Duodenal mucosa (tissue), 2 donors: ENCODE results near the gene SKOR2.

Source experiments
- H3K27ac ChIP-seq: one replicate; pipeline ENCODE4 v1.7.0; 2013; ENCODE audit warnings: low read depth, low read length
- H3K27me3 ChIP-seq, 2 donors: one replicate each; pipeline ENCODE4 v1.7.0; 2013; ENCODE audit warnings: low read length in 2 of 2, control low read depth in 1 of 2; ENCODE audit not compliant: insufficient read depth in 2 of 2, control insufficient read depth in 1 of 2
- H3K36me3 ChIP-seq, 2 donors: one replicate each; pipeline ENCODE4 v1.7.0; 2013; ENCODE audit warnings: low read length in 2 of 2, control low read depth in 1 of 2; ENCODE audit not compliant: insufficient read depth in 2 of 2, control insufficient read depth in 1 of 2
- H3K4me1 ChIP-seq, 2 donors: one replicate each; pipeline ENCODE4 v1.7.0; 2013; ENCODE audit warnings: low read length in 2 of 2, control low read depth in 1 of 2; ENCODE audit not compliant: insufficient read depth in 2 of 2, control insufficient read depth in 1 of 2
- H3K4me3 ChIP-seq, 2 donors: one replicate each; pipeline ENCODE4 v1.7.0; 2013; ENCODE audit warnings: low read length in 2 of 2, low read depth in 1 of 2
- H3K9ac ChIP-seq, 2 donors: one replicate each; pipeline ENCODE4 v1.7.0; 2013; ENCODE audit warnings: low read length in 2 of 2, low read depth in 1 of 2
- H3K9me3 ChIP-seq, 2 donors: one replicate each; pipeline ENCODE4 v1.7.0; 2013; ENCODE audit warnings: low read length in 2 of 2, control low read depth in 1 of 2; ENCODE audit not compliant: control insufficient read depth in 1 of 2

Gene SKOR2

DNA sequence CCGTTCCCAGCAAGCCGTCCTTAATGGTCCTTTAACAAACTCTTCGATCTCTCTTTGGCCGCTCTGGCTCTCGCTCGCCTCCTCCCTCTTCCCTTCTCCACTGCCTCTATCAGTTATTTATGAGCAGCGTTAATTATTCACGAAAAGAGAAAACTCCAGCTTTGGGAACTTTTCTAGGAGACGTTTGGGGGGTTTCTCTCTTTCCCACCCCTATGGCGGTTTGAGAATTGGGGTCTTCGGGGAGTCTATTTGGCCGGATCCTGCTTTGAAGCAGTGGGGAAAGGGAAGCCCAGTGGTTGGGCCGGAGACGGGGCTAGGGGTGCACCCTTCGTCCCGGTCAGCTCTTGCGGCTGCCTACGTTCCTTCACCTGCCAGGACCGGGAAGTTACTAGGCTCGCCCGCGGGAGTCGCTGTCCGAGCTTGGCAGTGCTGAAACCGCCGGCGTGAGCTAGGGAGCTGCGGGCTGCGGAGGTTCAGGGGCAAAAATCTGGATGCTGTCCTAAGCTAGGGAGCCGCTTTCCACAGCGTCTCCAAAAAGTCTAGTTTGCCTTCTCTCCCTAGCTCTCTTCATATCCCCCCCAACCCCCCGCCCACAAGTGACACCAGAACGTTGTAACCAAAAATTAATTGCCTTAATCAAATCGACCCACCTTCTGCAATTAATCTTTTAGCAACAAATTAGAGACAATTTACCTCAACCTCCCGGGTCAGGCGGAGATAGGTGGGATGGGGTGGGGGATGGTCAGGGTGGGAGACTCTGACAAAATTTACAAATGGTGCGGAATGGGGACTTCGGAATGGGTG, 8.9 kb upstream of the SKOR2 start:
- Histone ChIP-seq H3K4me1 (no peaks in the 10 kb centered on the region), H3K9ac (no peak overlapping the region), H3K36me3 (no peaks in the 10 kb centered on the region), H3K9me3 (no peaks in the 10 kb centered on the region), H3K27ac (no peak overlapping the region), H3K4me3 (no peak overlapping the region), H3K27me3 (peaks cover 29 to 54% of the 10 kb centered on the region in 2 donors)

DNA sequence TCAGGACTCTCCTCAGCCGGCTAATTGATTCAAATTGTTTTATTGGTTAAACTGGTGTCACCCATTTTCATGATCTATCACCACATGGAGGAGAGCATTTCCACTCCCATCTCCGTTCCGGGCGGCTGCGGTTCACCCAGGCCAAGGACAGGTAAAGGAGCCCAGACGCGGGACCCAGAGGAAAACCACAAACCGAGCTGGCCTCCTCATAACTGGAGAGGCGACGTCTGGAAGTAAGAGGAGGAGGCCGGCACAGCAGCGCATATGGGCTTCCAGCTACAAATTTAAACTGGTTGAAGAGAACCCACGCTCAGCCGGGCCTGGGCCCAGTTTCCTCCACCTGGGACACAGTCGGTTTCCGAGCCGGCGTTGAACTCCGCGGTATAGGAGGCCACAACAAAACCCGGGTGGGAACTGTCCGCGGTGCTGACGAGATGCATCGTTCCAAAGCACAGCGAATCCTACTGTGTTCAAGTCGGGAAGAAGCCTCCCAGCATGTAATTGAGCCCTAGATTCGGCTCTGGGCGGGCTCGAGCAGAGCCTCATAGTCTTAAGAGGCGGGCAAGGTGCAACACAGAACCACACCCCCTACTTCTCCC, 3.0 kb upstream of the SKOR2 start:
- no peaks in the 10 kb centered on the region for H3K36me3 ChIP-seq
- peaks cover 36 to 67% of the 10 kb centered on the region in 2 donors for H3K27me3 ChIP-seq
- H3K4me3 ChIP-seq = no peak overlapping the region
- H3K4me1 ChIP-seq = no peaks in the 10 kb centered on the region
- no peaks in the 10 kb centered on the region for H3K9me3 ChIP-seq
- H3K27ac ChIP-seq = no peak overlapping the region
- no peak overlapping the region for H3K9ac ChIP-seq

GRCh38 chr18:47253101-47253654, 1.7 kb upstream of the SKOR2 start:
- Histone ChIP-seq H3K36me3 (no peaks in the 10 kb centered on the region), H3K27ac (no peak overlapping the region), H3K9ac (no peak overlapping the region), H3K4me1 (no peaks in the 10 kb centered on the region), H3K4me3 (no peak overlapping the region), H3K27me3 (peaks cover 45 to 72% of the 10 kb centered on the region in 2 donors), H3K9me3 (no peaks in the 10 kb centered on the region)

- Histone ChIP-seq H3K36me3 (no peaks in the 10 kb centered on the region), H3K27me3 (peaks cover 45 to 78% of the 10 kb centered on the region in 2 donors), H3K4me3 (no peak overlapping the region), H3K27ac (no peak overlapping the region), H3K9ac (no peak overlapping the region), H3K4me1 (no peaks in the 10 kb centered on the region), H3K9me3 (no peaks in the 10 kb centered on the region)
Observed at GRCh38 chr18:47250391-47251046, 941 bp downstream of the SKOR2 start.

DNA sequence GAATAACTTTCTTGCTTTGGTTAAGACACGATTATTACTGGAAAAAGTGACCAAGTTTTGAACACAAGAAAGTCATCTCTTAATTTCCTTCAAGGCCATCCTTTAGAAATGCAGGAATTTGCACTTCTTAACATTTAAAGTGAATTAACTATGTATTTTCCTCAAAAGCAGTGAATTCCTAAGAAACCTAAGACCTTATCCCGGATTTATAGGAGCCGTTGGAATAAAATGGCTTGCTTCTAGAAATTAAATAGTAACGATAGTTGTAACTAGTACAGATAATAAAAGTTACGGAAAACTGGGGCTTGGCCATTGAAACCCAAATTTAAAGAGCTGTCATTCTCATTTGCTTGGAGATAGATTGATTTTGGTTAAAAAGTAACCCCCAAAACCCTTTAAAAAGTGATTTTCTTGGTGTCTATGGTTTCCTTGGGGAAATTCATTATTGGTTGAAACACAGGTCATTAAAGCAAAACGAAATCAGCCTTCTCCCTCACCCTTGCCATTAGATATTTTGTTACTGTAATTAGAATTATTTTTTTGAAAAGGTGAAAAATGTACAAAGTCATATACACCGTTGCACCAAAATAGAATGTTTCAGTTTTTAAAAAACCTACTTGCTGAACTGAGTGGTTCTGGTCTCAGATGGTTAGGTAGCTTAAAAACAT, 2.0 kb downstream of the SKOR2 start:
- Histone ChIP-seq H3K27me3 (peaks cover 43 to 79% of the 10 kb centered on the region in 2 donors), H3K4me1 (no peaks in the 10 kb centered on the region), H3K4me3 (no peak overlapping the region), H3K9ac (no peak overlapping the region), H3K9me3 (no peaks in the 10 kb centered on the region), H3K36me3 (no peaks in the 10 kb centered on the region), H3K27ac (no peak overlapping the region)

DNA sequence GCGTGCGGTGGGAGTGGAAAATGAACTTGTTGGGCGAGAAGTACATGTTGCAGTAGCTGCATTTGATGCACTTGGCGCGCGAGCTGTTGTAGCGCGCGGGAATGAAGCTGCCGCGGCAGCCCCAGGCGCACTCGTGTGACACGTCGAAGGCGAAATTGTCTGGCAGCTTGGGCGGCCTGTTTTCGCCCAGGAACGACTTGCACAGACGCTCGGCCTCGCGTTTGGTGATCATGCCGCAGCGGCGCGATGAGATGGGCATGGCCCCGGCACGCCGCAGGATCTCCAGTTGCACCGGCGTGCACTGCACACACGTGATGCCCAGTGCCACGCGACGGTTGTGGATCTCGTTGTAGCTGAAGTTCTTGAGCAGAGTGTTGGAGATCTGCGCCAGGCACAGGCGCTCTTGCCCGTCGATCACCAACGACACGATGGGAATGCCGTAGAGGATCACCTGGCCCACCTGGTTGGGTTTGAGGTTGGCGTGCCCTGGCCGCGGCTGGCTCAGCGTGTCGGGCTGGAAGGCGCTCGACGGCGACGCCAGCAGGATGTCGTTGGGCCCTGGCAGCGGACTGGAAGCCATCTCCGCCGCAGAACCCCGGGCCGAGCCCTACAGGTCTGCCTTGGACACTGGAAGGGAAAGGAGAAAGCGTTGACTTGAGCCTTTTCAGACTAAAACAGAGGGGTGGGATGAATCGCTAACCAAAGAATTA, 2.7 kb downstream of the SKOR2 start:
- Histone ChIP-seq H3K4me1 (no peaks in the 10 kb centered on the region), H3K27me3 (peaks cover 38 to 79% of the 10 kb centered on the region in 2 donors), H3K9me3 (no peaks in the 10 kb centered on the region), H3K36me3 (no peaks in the 10 kb centered on the region), H3K27ac (no peak overlapping the region), H3K4me3 (no peak overlapping the region), H3K9ac (no peak overlapping the region)

- H3K36me3 ChIP-seq = no peaks in the 10 kb centered on the region
- H3K9me3 ChIP-seq = no peaks in the 10 kb centered on the region
- H3K4me1 ChIP-seq = no peaks in the 10 kb centered on the region
- no peak overlapping the region for H3K9ac ChIP-seq
- no peak overlapping the region for H3K4me3 ChIP-seq
- peaks cover 37 to 77% of the 10 kb centered on the region in 2 donors for H3K27me3 ChIP-seq
- H3K27ac ChIP-seq = no peak overlapping the region
Observed at GRCh38 chr18:47248115-47248603, 3.3 kb downstream of the SKOR2 start.

GRCh38 chr18:47247416-47248114, 3.9 kb downstream of the SKOR2 start:
- Histone ChIP-seq H3K4me1 (no peaks in the 10 kb centered on the region), H3K9ac (no peak overlapping the region), H3K4me3 (no peak overlapping the region), H3K27ac (no peak overlapping the region), H3K27me3 (peaks cover 32 to 76% of the 10 kb centered on the region in 2 donors), H3K36me3 (no peaks in the 10 kb centered on the region), H3K9me3 (no peaks in the 10 kb centered on the region)

DNA sequence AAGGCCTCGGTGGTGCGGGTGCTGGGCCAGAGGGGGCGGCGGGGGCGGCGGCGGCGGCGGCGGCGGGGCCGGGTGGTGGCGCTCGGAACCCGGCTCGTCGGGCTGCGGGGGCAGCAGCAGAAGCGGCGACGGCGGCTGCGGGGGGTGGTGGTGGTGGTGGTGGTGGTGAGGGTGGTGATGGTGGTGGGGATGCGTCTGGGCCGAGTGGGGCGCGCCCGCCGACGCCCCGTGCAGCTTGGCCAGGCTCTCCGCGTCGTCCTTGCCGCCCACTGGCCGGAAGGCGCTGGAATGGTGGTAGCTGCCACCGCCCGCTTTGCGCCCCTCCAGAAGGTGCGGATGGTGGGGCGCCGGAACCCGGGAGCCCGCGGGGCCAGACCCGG, 4.4 kb downstream of the SKOR2 start:
- Histone ChIP-seq H3K27me3 (peaks cover 29 to 71% of the 10 kb centered on the region in 2 donors), H3K36me3 (no peaks in the 10 kb centered on the region), H3K9ac (no peak overlapping the region), H3K4me1 (no peaks in the 10 kb centered on the region), H3K4me3 (no peak overlapping the region), H3K9me3 (no peaks in the 10 kb centered on the region), H3K27ac (no peak overlapping the region)
